GM10847 (cell line): ENCODE results near the gene CCN6.

Source experiments
- POLR2A ChIP-seq: IDR thresholded peaks from 2 replicates; pipeline ENCODE4 v1.6.1; 2011; ENCODE audit not compliant: insufficient read length; ENCODE audit errors: extremely low read depth

Gene CCN6

DNA sequence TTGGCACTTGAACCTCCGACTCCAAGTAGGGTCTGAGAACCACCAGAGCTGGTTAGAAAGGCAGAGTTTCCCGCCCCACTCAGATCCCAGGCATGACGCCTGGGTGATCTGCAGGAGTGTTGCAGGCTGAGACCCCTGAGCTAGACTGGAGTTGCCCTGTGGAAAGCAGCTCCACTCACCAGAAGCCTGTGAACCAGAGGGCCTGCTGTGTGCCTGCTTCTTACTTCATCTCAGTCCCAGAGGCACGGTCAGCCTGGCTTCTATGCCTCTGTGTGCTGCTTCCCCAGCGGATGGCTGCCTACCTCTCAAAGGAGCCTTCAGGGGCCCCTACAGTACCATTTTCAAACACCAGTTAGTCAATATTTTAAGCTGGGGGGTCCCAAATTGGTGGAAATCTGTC, 15.6 kb upstream of the CCN6 start:
- TF ChIP-seq POLR2A, result no peak

DNA sequence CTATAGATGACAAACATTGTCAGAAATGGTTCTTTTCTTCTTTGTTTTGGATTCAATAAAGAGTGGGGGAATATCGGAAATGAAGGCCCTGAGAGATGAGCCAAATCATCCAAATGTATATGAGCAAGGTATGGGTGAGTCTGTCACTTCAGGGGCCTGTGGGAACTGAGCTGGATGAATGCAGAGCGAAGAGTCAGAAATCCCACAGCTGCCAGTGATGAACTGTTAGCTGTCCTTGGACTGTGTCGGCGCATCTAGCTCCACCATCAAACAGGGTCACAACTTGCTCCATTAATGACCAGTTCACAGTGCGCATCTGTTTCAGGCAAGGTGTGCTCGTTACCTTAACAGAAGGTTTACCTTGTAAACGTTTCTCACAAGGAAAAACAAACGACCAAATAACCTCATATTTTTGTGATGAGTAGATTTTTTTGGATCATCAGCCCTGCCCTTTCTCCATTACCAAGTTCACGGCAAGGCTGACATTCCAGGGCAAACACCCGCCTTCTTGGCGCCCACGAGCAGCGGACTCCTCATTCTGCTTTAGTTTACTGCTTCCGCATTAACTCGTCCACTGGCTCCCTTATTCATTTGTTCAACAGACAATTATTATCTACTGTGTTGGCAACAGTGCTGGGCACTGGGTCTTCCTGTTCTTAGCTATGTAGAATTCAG, 15.0 kb upstream of the CCN6 start:
- no peak for TF ChIP-seq POLR2A

DNA sequence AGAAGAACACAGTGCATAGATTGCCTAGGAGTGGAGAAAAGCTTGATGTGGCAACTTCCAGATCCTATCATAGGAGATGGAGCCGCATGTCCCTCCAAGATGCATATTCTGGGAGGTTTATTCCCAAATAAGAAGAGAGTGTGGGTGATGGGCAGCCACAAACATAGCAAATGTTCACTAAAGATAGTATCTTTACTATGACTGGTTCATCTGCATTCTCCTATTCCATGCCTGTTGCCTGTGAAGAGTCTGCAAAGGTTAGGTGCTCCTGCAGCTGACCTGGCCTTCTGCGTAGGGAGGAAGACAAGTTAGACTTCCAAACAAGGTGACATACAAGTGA, 14.5 kb upstream of the CCN6 start:
- no peak for TF ChIP-seq POLR2A

DNA sequence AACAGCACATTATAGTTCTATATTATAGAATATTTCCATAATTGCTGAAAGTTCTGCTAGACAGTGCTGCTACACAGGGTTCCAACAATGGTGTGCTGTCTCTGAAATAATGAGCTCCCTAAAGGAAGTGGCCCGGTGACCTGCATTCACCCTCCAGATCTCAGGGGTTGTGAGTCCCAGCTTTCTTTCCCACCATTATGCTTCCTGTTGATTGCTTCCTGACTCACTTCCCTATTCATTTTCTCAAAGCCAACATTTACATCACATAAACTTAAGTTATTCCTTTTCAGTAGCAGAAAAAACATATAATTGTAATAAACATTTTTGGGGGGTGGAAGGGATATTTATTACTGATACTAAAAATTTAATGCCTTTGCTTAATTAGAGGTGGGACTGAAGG, 12.9 kb upstream of the CCN6 start:
- no peak for TF ChIP-seq POLR2A

DNA sequence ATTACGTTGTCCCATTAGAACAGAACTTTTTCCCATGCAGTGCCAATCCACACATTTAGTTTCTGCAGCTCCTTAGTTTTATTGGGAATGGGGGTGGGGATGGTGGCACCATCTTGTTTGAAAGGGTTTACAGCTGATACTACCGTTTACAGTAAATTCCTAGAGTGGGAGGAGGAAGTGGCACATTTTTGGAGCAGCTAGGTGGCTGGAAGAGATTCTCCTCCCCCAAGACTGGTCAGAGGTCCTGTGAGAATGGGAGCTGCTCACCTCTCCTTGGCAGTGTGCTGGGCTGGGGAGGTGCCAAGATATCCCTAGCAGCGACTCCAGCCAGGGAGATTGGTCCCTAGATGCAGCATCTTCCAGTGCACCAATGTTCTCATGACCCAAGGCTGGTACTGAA, 12.4 kb upstream of the CCN6 start:
- no peak for TF ChIP-seq POLR2A

DNA sequence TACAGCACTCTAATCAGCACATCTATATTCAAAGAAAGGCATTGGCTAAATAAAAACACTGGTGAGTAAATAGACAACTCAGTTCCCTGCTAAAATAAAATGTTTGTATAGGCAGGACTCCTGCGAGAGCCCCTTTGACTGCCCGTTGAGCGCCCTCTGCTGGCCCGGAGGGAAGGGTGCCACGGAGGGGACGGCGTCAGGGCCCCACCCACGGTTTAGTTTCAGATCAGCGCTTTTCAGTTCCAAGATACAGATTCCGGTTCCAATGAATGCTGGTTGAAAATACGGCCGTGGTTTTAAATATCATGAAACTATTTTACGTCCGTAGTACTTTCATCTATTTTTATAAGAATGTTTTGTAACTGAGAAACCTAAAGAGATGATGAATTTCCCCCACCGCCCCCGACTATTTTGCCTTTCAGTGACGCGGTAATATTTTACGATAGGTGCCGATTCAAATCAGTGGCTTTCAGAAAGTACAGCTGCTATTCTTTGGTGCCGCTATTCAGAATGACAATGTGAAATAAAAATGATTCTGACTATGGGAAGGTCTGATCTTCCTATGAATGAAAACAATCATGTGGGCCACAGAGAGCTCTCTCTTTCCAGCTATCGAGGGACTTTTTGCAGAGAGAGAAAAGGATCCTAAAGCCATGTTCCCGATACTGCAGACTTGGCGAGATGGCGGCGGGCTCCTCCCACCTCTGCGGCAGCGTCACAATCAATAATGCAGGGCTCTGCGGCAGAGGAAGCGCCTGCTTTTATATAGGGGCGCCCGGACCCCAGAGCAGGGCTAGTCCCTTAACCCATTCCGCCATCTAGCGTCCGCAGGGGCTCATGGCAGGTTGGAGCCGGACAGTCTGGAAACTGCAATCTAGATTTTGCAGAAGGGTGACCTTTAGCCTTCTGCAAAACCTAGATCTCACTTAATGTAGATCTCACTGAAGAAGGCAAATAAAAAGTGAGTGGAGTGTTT, 10.6 kb upstream of the CCN6 start:
- TF ChIP-seq POLR2A, result no peak

DNA sequence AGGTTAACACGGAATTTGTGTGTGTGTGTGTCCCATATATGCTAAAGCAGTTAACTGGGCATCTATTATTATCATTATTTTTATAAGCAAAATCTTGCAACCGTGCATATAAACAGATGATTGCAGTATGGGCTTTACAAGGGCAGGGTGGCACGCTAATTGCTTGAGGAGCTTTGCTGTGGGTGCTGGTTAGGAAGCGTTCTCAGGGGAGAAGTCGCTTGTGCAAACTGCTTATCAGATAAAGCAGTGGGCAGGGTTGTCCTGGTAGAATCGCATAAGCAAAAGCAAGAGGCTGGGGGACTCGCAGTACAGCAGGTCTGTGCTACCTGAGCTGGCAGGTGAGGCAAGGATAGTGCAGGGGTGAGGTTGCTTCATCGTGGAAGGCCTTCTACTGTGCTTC, 9.7 kb upstream of the CCN6 start:
- TF ChIP-seq POLR2A, result no peak

DNA sequence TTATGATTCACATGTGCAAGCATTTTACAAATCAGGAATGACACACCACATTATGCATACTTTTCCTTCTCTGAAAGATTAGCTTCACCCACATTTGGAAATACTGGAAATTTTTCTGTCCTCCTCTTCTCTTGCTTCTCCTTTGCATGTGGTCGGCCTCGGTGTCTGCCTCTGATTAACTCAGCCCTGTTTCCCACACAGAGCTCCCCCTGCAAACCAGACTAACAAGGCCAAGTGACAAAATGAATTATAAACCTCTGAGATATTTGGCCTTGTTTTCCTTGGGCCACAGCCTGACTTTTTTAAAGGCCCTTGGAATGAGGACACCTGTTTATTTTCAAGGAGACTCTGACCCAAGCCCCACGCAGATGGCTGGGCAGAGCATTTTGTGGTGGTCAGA, 9.0 kb upstream of the CCN6 start:
- no peak for TF ChIP-seq POLR2A

DNA sequence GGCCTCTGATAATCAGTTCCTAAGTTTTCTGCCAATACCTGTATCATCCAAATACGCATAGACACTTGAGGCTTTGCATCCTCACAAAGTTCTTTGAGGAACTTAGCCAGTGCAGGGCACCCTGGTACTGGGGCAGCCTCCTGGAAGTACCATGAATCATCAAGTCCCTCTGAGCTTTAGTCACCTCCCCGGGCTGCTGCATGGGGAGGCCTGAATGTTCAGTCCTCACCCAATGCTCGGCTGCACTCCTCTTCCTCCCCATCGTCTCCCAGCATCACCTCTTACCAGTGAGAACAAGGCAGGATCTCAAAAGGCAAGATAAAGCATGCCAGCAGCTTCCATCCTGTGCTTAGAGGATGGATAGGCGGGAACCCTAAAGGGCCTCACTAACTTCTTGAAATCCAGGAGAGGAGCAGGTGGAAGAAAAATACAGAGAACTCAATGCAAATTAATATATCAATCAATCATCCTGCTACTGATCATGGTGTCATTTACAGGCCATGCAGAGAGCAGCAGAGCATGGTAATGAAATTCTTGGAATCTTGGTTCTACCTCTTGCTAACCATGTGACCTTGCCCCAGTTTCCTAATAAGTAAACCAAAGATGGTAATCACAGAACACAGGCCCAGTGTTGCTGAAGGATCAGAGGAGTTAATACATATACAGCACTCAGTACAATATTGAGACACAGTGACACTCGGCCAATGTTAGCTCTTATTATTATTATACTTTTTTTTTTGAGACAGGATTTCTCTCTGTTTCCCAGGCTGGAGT, 4.7 kb upstream of the CCN6 start:
- no peak for TF ChIP-seq POLR2A

DNA sequence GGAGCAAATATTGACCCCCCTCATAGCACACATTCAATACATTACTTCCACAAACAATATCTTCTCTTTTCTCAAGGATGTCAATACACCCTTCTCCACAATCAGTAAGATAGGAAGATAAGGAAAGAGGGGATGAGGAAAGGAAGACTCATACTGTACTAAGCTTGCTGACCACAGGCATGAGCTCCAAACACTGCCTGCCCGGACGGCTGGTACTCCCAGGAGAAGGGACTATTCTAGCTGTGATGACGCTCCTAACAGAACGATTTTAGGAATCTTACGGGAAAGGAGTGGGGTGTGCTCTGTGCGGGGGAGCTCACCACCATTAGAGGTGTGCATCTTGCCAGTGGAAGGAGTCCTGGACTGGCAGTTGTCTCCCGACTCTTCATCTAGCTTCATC, 3.9 kb upstream of the CCN6 start:
- TF ChIP-seq POLR2A, result no peak

DNA sequence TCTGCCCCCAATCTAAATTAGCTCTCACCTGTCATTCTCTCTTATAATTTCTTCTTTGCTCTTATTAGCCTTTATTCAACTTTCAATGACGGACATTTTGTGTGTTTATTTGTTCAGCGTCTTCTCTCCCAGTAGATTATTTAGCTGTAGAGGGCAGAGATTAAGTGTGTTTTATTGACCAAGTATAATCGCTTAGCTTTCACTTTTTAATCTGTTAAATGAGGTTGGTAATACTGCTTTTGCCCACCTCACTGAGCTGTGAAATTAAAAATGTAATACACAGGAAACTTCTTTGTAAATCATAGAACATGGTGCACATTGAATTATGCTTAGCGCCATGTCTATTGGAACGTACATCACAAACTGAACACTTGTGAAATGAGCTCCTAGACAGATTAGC, 3.5 kb upstream of the CCN6 start:
- no peak for TF ChIP-seq POLR2A

DNA sequence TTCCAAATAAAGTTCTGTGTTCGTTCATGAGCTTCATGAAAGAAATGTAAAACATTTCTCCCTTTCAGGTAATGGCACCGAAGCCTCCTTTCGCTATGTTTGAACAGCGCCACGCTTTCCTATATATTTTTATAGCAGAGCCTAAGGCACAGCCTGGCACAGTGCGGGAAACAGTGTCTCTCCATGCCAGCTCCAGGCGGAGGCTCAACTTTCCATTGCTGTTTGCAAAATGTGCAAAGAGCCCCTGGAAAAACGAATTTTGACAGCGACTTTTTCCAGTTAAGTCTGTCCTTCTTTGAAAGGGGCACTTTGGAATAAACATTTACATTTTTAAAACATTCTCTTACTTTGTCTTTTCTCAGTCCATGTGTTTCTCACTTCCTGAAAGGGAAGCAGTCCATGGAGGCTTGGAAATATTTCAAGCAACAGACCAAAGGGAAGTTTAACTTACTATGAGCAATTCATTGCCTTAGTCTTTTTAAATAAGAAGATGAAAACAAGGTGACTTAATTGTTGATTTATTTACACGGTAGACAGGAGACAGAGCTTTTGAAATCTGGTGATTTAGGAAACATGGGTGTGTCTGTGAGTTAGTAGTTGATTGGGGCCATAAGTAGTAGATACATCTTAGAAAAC, 769 bp downstream of the CCN6 start:
- no peak for TF ChIP-seq POLR2A

DNA sequence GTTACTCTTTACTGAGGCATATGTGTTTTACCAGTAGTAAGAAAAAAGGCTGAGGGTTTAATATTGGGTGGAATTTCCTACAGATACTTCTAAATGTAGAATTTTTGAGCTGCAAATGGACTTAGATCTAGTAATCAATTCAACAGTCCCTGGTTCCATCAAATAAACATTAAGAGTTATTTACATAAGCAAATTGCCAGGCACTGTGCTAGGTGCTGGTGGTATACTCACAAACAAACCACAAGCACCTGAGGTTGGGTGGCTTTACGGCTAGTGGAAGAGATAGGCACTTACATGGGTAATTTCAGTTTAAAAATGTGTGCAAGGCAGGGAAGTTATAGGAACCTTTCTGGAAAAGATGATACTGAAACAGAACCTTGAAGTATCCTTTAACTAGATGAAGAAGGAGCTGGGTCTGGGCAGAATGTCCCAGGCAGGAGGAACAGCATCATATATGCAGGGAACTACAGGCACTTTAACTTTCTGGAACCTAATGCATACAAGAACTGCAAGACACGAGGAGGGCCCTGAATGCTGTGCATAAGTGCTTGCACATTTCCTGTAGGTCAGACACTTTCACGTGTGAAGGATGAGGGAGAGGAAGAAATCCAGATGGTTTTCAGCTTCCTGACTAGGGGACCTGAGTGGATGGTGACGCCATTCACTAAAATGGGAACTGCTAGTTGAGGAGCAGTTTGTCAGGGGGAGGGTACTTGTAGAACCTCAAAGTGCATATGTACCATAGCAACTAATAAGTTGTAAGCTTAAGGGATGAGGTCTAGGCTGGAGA, 4.5 kb downstream of the CCN6 start:
- TF ChIP-seq POLR2A, result no peak

DNA sequence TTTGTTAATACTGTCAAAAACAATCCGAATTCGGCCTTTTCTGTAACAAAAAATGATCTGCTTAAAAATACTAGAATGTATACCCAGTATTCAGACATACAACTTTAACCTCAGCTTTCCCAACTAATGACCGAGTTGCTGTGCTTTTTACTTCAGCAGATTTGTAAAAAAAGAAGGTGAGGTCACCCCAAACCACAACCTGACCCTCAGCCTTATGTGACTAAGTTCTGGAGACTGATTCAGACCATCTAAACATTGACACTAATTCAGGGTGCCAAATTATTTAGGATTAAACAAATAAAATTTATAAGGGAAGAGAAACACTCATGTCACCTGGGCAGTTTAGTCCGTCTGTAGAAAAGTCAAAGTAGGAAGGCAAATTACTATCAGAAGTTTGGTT, 7.7 kb downstream of the CCN6 start:
- no peak for TF ChIP-seq POLR2A

DNA sequence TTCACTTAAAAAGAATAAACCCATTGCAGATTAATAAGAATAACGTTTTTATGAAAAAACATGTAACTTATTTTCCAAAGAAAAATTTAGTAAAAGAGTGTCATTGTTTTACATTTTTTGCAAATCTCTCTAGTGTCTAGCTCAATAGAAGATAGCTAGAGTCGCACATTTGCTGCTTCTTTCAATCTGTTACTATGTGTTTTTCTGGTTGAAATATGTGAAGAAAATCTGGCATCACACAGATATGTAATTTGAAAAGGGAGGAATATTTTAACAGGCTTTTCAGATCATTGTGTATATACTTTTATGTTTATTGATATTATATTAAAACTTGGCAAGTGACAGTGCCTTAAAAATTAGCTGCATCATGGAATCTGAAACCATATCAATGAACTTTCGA, 9.1 kb downstream of the CCN6 start:
- no peak for TF ChIP-seq POLR2A

DNA sequence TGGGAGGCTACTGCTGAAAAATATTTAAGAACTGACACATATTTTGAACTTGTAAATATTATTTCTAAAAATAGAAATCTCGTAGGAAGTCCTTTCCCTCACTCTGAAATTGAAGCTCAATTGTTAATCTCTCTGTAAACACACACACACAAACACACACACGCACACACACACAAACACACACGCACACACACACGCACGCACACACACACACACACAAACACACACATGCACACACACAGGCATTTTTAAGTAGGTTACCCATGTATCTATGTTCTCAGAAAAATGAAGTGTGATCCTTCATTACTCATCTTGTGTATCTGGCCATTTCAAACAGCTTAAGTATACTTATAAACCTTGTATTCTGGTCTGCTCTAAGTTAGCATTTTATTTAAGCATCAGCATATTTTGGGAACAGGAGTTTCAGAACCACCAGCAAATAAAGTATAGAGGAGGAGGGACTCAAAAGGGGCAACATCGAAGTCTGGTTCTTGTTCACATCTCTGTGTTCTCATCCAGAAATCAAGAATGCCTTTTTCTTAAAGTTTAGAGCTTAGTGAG, 11.6 kb downstream of the CCN6 start:
- no peak for TF ChIP-seq POLR2A
